Measurements from ENCODE around the gene C4BPB.

GRCh38 chr1:207101720-207102119 lies 13.1 kb downstream of the C4BPB start:
- TF ChIP-seq CTCF (conservative IDR thresholded peaks at IDR 0.05; ENCODE audit: low read depth, low read length) (no peak), EZH2 (IDR thresholded peaks at IDR 0.05; ENCODE audit: borderline replicate concordance, low read depth, low read length, poor library complexity, severe bottlenecking) (no peak)
